ENCODE measurements around the gene CYB5RL. TPM values are rescaled to one million over a fixed set of nuclear protein-coding genes. Genes with fewer than 3 reads are reported as not detected.

Gene CYB5RL
- total and polyA plus RNA-seq, 10 donors = 1.3 to 15.1 (median 8.9) TPM

GRCh38 chr1:54239631-54240031, 39.8 kb upstream of the CYB5RL start:
- H3K4me3 ChIP-seq = no peak overlapping the region
- peaks cover 0 to 92% (median 27%) of the 10 kb centered on the region in 6 donors for H3K36me3 ChIP-seq
- TF ChIP-seq POLR2AphosphoS5 (IDR thresholded peaks at IDR 0.05) (no peak), CTCF (IDR thresholded peaks at IDR 0.05 in 8 of 11, conservative IDR thresholded peaks at IDR 0.05 in 3 of 11) (no peak), POLR2A (IDR thresholded peaks at IDR 0.05) (no peak)

DNA sequence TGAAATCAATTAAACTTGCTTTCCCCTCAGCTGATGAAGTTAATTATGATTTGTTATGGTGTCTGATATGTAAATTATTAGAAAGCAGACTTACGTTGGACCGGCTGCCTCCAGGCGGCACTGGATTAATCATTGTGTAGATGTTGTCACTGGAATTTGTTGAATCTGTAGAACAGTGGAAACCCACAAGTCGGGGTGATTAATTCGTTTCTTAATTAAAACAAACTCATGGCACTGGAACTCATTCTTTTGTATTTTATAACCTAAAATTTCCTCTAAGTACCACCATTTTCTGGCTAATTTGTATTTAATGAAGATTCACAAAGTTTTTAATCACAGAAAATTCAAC, 39.2 kb upstream of the CYB5RL start:
- no peaks in the 10 kb centered on the region for H3K27me3 ChIP-seq (replicated peaks in 1 of 7)
- H3K4me1 ChIP-seq = peaks cover 0 to 18% (median 4%) of the 10 kb centered on the region in 6 donors
- H3K36me3 ChIP-seq = peaks cover 0 to 86% (median 27%) of the 10 kb centered on the region in 6 donors
- DNase-seq = no peak
- H3K27ac ChIP-seq = no peak overlapping the region
- intact Hi-C loops (cut with DNase I; ENCODE audit: low total_unique reads) = no loop called here
- H3K9me3 ChIP-seq = no peaks in the 10 kb centered on the region
- no peak overlapping the region for H3K4me3 ChIP-seq
- 78 to 89% (median 82%) methylated on average over 5 of the region's 5 CpGs for WGBS, 5 donors
- TF ChIP-seq POLR2A (IDR thresholded peaks at IDR 0.05) = no peak

More at GRCh38 chr1:54239631-54240031, 39.8 kb upstream of the CYB5RL start:
- intact Hi-C loops (cut with DNase I; ENCODE audit: low total_unique reads) = no loop called here
- DNase-seq = no peak
- WGBS, 5 donors = 82 to 90% (median 89%) methylated on average over 9 to 10 of the region's 10 CpGs
- H3K9me3 ChIP-seq = no peaks in the 10 kb centered on the region
- no peaks in the 10 kb centered on the region for H3K27me3 ChIP-seq (replicated peaks in 1 of 7)
- H3K4me1 ChIP-seq = peaks cover 0 to 20% (median 4%) of the 10 kb centered on the region in 6 donors
- H3K27ac ChIP-seq = no peak overlapping the region

DNA sequence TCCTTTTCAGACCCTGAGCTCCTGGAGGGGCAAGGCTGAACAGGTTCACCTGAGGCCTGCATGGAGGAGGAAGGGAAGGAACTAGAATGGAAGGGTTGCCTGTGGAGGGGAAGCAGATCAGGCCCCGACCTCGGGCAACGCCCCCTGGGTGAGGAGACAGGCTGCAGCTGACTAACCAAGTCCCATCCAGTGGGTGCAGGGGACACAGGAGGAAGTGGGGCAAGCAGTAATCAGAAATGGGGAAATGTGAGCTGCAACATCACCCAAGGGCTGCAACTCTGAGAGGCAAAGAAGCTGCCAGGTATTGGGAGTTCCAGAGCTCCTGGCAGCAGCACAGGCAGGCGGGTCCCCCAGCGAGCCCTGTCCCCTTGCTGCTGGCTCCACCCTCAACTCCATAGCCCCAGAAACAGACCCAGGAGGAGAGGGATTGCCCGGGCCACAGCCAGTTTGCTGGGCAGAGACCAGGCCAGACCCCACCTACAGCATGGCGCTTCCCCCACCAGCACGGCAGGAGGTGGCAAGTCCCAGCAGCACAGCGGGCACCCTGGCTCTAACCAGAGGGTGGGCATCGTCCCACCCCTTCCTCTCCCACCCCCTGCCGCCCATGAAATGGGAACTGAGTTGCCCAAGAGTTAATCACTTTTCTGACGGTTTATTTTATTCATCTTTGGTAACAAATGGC, 38.7 kb upstream of the CYB5RL start:
- no peak overlapping the region for H3K4me3 ChIP-seq
- DNase-seq = no peak
- no peaks in the 10 kb centered on the region for H3K9me3 ChIP-seq
- H3K27ac ChIP-seq = no peak overlapping the region
- intact Hi-C loops (cut with DNase I; ENCODE audit: low total_unique reads) = no loop called here
- 50 to 81% (median 57%) methylated on average over 11 to 12 of the region's 12 CpGs for WGBS, 5 donors
- TF ChIP-seq POLR2AphosphoS5 (IDR thresholded peaks at IDR 0.05) (no peak), POLR2A (IDR thresholded peaks at IDR 0.05) (no peak), CTCF (IDR thresholded peaks at IDR 0.05 in 8 of 11, conservative IDR thresholded peaks at IDR 0.05 in 3 of 11) (no peak)
- H3K27me3 ChIP-seq (replicated peaks in 1 of 7) = no peaks in the 10 kb centered on the region
- peaks cover 0 to 18% (median 4%) of the 10 kb centered on the region in 6 donors for H3K4me1 ChIP-seq
- peaks cover 0 to 82% (median 27%) of the 10 kb centered on the region in 6 donors for H3K36me3 ChIP-seq

GRCh38 chr1:54237586-54237985, 37.8 kb upstream of the CYB5RL start:
- Histone ChIP-seq H3K4me3 (no peak overlapping the region), H3K27ac (no peak overlapping the region), H3K36me3 (peaks cover 0 to 76% (median 25%) of the 10 kb centered on the region in 6 donors), H3K27me3 (replicated peaks in 1 of 7) (no peaks in the 10 kb centered on the region), H3K4me1 (peaks cover 0 to 18% (median 4%) of the 10 kb centered on the region in 6 donors), H3K9me3 (no peaks in the 10 kb centered on the region)
- DNase-seq = no peak
- 89 to 94% (median 91%) methylated on average over 10 of the region's 10 CpGs for WGBS, 5 donors
- intact Hi-C loops (cut with DNase I; ENCODE audit: low total_unique reads) = no loop called here
- TF ChIP-seq CTCF (IDR thresholded peaks at IDR 0.05 in 8 of 11, conservative IDR thresholded peaks at IDR 0.05 in 3 of 11) = no peak
- TF ChIP-seq POLR2AphosphoS5 (IDR thresholded peaks at IDR 0.05) = no peak
- no peak for TF ChIP-seq POLR2A (IDR thresholded peaks at IDR 0.05)
